OCI-M2 (cell line): Measurements from ENCODE around the gene LARP7.
"Not testable (repeated sequence)": the region's sequence is repeated elsewhere in the genome, so short reads cannot be mapped to it uniquely, and the experiment has no call there.

Experiments
- DNase-seq: peaks from one replicate; lab custom pipeline; 2025; ENCODE audit not compliant: unreplicated experiment; lab: John Stamatoyannopoulos, UW

The LARP7 gene

DNA sequence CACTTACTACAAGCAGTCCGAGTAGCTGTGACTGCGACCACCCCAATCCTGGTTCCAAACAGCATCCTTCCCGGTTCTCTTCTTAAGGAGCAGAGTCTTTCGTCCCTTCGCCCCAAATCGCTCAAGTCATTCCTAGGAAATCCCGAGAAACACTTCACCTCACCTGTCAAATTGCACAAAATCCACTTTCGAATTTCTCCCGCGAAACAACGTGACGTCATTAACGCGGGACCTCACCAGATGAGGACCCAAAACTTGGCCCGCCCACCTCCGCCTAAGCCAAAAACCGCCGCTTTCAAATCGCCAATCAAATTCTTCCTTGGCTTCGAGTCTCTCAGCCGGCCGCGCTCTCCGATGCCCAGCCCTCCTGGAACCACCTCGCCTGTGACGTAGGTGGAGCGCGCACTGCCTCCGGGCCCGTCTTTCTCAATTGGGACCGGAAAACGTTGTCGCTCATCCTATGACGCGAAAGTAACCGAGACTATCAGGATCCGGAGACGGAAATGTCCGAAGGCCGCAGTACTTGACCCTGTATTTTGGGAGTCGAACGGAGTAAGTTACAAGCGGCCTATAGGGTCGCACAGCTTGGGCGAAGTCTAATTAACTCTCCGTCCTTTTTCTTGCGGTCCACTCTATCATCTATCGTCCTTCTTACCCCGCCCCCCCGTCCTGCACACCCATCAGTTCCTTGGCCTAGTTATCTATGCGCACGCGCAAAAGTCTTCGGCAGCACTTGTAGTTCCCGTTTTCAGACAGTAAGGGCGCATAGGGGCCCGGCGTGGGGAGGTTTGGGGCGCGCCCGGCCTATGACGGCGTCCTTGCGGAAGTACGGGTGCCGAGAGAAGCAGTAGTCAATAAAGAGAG is at the start of gene LARP7, which contains the start of gene ZGRF1:
LARP7 (plus strand) TSS at position 456 of the 864 bp plus-strand sequence. CDS start 7,527 bp downstream, outside the sequence.
ZGRF1 (minus strand) TSS at position 222 of the 864 bp plus-strand sequence. CDS start 3,733 bp downstream, outside the sequence.
- peak; percentile 97 for DNase-seq

DNA sequence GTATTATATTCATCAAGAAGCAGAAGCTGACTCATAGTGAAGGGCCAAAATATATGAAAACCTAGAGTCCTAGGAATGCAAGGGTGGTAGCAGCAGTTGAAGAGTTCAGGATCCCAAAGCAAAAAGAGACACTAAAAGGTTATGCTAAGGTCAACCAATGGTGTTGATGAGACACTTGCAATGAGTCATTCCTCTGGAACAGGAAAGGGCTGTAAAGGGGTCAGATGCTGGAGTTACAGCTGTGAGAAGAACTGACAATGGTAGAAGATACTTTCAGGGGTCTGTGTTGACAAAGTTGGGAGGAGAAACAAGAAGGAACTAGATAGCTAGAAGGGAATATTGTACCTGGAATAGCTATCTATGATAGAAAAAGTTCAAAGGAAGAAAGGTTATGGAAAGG is 47.7 kb upstream of the LARP7 start:
- no peak for DNase-seq

DNA sequence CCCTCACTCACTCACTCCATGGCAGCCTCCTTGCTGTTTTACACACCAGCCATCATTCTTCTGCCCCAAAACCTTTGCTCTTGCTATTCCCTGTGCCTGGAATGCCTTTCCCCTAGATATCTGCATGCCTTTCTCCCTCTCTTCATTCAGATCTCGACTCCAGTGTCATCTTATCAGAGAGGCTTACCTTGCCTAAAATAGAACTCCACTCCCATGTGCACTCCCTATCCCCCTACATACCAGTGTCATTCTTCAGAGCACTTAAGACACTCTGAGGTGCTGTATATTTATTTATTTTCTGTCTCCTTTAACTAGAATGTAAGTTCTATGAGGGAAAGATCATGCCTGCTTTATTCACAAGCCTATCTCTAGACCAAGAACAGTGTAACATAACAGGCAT is 45.4 kb upstream of the LARP7 start:
- no peak for DNase-seq

DNA sequence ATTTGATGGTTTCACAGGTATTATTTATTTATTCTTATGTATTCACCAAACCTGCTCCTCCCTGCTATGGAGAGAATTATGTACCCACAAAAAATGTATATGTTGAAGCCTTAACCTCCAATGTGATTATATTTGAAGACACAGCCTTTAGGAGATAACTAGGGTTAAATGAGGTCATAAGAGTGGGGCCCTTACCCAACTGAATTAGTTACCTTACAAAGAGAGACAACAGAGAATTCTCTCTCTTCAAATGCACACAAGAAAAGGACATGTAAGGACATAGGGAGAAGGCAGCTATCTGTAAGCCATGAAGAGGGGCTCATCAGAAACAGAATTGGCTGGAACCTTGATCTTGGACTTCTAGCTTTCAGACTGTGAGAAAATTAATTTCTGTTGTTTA is 44.2 kb upstream of the LARP7 start:
- DNase-seq, result no peak

DNA sequence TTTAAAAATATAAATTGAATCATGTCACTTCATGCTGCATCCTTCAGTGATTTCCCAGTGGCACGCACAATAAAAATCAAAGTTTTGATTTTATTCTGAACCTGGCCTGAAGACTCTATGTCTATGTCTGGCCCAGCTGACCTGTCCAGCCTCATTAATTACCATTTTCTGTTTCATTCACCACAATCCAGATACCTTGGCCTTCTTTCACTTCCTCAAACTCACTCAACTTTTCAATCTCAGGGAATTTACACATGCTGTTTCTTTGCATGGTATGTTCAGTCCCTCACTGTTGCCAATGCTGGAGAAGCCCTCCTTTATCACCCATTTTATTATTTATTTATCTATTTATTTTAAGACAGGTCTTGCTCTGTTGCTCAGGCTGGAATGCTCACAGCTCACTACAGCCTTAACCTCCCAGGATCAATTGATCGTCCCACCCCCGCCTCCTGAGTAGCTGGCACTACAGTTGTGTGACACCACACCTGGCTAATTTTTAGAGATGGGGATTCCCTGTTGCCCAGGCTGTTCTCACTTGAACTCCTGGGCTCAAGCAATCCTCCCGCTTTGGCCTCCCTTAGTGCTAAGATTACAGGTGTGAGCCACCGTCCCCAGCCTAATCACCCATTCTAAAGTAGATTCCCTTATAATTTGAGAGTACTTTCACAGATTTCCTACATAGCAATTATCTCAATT is 43.4 kb upstream of the LARP7 start:
- DNase-seq, result no peak

DNA sequence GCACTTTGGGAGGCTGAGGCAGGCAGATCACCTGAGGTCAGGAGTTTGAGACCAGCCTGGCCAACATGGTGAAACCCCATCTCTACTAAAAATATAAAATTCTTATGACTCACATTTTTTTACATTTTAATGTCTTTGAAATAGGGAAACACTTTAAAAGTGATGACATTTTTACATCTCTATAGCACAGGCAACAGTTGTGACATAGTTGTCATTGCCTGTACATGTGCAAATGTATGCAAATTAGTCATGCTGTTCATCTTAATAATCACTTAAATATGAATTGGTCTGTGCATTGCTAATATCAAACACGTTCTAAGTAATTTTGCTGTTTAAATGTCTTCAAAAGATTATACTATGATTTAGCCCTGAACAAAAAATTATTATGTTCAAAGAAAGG is 42.0 kb upstream of the LARP7 start:
- no peak for DNase-seq

DNA sequence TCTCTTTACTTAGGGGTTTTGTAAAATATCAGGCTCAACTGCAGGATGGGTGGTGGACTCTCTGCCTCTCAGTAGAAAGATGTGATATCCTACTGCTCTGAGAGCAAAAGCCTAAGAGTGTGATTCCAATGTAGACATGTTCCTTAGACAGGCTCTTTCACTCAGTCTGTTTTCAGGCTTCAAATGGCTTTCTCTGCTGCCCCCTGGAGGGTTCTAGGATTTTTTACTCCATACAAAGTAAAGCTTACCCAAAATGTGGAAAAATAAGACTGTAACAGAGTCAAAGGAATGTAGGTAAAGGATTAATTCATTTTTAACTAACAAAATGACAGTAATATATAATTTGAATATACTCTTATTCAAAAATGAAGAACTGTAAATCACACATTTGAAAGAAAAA is 32.4 kb upstream of the LARP7 start:
- no peak for DNase-seq

DNA sequence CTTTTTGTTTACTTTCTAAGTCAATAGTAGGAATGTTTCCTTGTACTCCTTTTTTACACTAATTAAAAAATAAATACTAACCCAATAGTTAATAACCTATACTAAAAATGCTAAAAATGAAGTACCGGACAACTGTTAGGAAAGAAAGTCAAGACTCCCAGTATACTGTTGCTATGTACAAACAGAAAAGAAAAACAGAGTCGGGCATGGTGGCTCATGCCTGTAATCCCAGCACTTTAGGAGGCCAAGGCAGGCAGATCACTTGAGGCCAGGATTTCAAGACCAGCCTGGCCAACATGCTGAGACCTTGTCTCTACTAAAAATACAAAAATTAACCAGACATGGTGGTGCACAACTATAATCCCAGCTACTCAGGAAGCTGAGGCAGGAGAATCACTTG is 24.1 kb upstream of the LARP7 start:
- DNase-seq, result not testable (repeated sequence)

DNA sequence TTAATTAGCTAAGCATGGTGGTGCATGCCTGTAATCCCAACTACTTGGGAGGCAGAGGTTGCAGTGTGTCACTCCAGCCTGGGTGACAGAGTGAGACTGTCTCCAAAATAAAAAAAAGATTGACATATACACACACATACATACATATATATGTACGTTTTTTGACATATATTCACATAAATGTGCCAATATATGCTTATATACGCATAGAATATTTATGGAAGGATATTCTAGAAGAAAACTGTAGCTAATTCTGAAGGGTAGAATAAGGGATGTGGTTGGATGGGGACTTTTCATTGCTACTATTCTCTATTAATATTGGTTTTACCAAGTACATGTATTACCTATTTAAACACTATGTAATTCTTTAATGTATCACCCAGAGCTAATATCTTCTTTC is 20.0 kb upstream of the LARP7 start:
- DNase-seq, result no peak

DNA sequence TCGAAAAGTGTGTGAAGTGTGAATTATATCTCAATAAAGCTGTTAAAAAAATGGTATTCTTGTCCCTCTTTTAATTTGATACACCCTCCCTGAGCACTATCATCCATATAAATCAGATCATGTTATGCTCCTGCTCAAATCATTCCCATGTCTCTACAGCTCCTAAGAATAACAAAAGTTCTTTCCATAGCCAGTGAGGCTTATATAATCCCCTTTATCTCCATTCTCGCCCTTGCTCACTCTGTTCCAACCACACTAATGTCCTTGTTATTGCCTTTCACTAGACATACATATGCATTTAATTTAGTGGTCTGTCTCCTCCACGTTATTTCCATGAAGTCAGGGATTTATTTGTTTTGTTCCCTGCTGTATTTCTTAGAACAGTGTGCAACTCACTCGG is 10.7 kb upstream of the LARP7 start:
- DNase-seq, result no peak

DNA sequence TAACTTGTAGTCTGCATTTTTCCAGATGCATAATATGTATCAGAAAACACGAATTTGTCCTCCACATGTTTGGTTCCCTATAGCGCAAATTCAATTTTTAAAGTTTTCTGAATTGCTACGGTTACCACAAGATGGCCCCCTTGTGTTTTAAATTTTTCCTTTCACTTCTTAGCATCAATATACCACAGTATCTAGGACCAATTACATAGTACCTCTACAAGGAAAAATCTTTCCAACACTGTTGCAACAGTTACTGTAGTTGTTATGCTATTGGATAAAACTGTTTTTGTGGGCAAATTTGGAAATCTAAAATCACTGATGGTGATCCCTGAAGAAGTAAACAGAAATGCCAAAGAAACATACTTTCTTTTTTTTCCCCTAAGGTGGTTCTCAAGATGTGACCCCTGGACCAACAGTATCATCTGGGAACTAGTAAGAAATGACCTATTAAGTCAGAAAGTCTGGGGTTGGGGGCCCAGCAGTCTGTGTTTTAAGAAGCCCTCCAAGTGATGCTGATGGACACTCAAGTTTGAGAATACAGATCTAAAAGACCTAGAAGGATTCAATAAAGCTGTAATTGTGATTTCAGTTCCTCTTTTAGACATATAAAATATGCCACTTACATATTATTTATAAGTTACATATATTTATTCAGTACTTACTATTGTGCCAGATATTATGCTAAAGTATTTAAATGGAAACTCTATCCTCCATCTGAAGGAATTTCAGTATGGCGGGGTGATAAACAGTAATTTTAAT is 3.3 kb upstream of the LARP7 start:
- DNase-seq, result no peak

DNA sequence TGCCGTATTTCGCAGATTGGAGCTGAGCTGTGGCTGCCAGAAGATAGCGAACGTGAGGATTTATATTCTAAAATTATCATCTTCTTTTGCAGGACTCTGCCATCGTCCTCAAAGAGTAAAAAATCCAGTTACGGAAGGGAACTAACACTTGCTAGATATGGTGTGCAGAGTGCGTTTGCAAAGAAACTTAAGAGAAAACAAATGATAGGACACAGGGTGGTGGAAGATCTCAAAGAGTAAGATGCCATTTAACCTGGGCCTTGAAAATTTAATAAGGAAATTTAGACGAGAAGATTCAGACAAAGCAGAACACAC is 566 bp downstream of the LARP7 start:
- no peak for DNase-seq

DNA sequence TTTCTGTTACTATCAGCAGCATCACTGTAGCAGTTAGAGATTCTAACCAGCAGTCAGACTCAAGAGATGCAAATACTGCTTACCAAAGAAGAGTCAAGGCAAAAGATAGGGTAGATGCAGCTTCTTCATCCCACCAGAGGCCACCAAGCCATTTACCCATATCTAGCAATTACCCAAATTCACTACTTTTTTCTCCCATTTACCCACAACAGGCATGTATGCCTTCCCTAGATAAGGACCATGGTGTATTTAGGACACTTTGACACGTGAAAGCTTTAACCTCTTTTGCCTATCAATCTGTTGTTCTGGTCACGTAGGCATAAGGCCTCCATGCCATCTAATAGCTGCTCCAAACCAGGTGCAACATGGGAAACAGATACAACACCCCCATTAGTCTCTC is 5.6 kb downstream of the LARP7 start:
- no peak for DNase-seq

DNA sequence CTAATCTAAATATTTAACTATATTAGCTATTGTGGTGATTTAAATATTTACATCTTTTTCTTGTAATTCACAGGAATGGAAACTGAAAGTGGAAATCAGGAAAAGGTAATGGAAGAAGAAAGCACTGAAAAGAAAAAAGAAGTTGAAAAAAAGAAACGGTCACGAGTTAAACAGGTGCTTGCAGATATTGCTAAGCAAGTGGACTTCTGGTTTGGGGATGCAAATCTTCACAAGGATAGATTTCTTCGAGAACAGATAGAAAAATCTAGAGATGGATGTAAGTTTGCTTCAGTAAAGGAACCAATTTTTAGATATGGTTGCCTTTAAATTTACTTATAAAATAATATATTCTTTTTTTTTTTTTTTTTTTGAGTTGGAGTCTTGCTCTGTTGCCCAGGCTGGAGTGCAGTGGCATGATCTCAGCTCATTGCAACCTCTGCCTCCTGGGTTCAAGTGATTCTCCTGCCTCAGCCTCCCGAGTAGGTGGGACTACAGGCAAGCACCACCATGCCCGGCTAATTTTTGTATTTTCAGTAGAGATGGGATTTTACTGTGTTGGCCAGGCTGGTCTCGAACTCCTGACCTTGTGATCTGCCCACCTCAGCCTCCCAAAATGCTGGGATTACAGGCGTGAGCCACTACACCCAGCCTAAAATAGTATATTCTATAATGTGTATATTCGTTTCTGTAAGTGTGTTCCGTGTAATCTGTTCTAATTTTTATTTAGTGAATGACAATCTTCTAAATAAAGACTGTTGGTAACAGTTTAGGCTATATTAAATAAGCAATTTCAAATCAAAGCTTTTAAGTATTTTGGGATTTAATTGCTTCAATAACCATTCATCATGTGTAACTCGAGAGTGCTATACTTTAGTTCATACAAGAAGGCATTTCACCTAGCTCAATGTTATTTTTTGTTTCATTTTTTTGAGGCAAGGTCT is 7.9 kb downstream of the LARP7 start:
- not testable (repeated sequence) for DNase-seq

DNA sequence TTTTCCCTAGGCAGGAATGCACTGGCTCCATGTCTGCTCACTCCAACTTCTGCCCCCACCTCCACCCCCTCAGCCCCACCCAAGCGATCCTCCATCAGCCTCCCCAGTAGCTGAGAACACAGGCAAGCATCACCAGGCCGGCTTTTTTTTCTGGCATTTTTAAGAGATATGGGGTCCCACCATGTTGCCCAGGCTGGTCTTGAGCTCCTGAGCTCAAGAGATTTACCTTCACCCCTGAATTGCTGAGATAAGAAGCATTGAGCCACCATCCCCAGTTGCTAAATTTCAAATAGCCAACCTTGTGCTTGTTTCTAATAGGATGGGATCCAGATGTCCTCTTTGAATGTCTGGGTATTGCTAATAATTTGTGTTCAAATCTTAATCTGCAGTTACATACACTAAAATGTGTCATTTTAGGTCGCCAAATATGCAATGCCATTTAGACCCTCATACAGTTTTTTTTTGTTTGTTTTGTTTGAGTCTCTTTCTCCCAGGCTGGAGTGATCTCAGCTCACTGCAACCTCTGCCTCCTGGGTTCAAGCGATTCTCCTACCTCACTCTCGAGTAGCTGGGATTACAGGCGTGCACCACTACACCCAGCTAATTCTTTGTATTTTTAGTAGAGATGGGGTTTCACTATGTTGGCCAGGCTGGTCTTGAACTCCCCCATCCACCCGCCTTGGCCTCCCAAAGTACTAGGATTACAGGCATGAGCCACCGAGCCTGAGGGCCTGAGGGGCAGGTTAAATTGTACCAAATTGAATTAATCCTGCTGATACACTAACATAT is 8.8 kb downstream of the LARP7 start:
- no peak for DNase-seq

DNA sequence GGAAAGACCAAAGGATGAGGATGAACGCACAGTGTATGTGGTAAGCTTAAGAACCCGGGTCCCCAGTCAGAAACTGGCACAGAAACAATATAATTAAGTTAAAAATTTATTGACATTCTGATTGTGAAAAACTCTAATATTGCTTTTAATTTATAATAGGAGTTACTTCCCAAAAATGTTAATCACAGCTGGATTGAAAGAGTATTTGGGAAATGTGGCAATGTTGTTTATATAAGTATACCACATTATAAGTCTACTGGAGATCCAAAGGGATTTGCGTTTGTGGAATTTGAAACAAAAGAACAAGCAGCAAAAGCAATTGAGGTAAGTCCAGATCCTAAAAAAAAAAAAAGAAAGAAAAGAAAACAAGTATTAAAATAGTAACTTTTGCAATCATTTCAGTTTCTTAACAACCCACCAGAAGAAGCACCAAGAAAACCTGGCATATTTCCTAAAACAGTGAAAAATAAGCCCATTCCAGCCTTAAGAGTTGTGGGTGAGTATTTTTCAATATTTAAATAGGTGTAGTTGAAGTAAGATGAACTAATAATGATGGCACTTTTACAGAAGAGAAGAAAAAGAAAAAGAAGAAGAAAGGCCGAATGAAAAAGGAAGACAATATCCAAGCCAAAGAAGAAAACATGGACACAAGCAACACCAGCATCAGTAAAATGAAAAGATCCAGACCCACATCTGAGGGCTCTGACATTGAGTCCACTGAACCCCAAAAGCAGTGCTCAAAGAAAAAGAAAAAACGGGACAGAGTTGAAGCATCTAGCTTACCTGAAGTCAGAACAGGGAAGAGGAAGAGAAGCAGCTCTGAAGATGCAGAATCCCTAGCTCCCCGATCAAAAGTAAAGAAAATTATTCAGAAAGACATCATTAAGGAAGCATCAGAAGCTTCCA is 9.9 kb downstream of the LARP7 start:
- no peak for DNase-seq

DNA sequence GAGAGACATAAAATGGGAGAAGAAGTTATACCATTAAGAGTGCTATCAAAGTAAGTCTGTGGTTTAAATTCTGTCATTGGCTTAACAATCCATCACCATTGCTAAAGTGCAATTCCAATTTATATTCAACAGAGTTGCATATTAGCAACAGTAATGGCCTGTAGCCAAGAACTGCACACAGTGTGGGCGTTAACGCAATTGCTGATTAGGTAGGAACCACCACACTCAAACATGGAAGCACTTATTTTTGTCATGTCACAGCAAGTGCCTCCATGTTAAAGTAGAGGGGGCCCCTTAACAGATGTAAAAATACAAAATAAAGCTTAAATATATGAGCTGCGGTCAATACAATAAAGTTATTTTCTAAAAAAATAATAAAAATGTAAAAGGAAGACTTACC is 10.8 kb downstream of the LARP7 start:
- DNase-seq, result no peak

DNA sequence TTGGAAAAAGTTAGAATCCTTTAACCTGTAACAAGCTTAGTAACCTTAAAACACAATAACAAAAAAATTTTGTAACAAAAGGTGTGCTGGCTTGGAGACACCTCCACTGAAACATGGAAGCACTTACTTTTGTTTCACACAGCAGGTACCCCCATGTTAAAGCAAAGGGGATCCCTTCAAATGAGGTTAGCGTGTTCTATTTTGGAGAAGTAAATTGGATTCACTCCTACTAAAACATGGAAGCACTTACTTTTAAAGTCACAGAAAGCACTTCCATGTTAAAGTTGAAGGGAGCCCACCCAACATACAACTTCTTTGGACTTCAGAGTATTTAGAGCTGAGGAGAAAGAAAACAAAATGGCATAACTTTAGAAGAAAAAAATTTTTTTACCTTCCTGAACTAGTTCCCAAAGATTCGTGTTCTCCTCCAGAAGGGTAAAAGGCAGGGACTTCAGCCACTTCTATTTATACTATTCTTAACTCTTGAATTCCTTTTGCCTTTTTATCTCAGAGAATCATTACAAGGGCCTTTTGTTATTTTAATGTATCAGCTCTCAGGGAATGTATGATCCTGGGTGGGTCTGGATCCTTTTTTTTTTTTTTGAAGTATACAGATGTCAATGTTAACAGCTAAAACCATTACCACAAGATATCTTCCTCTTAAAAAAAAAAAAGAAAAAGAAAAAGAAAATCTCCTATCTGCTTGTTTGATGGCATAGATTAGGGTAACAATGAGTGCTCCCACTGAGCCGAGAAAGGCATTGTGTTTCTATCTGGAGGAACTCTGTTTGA is 11.5 kb downstream of the LARP7 start:
- DNase-seq, result no peak
